Midbrain (tissue), 1 donor: ENCODE results near the gene PPP2R2C.

Experiments used
- DNase-seq: peaks from one replicate; lab custom pipeline; 2025; lab: John Stamatoyannopoulos, UW

The PPP2R2C gene

GRCh38 chr4:6302869-6303268 lies 169.5 kb downstream of the PPP2R2C start:
- no peak for DNase-seq

- no peak for DNase-seq
These were observed 170.5 kb downstream of the PPP2R2C start for GRCh38 chr4:6301732-6302442.

DNA sequence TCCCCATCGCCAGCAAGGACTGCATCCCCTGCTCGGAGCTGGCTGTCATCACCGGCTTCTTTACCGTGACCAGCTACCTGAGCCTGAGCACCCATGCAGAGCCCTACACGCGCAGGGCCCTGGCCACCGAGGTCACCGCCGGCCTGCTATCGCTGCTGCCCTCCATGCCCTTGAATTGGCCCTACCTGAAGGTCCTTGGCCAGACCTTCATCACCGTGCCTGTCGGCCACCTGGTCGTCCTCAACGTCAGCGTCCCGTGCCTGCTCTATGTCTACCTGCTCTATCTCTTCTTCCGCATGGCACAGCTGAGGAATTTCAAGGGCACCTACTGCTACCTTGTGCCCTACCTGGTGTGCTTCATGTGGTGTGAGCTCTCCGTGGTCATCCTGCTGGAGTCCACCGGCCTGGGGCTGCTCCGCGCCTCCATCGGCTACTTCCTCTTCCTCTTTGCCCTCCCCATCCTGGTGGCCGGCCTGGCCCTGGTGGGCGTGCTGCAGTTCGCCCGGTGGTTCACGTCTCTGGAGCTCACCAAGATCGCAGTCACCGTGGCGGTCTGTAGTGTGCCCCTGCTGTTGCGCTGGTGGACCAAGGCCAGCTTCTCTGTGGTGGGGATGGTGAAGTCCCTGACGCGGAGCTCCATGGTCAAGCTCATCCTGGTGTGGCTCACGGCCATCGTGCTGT lies 171.2 kb downstream of the PPP2R2C start:
- no peak for DNase-seq

- DNase-seq, result no peak
These were observed 172.1 kb downstream of the PPP2R2C start for GRCh38 chr4:6300359-6300758.

GRCh38 chr4:6299875-6300274 lies 172.5 kb downstream of the PPP2R2C start:
- no peak for DNase-seq

- no peak for DNase-seq
These were observed 173.6 kb downstream of the PPP2R2C start for GRCh38 chr4:6298852-6299251.

DNA sequence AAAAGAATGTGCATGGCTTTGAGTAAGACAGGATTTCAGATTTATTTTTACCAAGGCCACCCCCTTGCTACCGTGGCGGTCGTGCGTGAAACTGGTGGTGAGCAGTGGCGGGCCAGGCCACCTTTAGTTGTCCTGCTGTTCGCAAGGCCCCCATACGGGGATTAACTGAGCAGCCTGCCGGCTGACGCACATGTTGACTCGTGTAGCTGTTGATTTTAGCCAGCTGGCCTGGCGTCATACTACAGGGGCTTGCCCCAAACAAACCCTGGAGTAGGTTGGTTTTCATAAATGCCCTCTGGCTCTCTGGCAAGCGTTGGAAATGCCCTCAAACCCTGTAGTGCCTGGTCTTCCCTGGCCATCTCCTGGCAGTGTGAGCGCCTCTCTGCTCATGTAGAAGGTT lies 174.4 kb downstream of the PPP2R2C start:
- no peak for DNase-seq

- DNase-seq, result no peak
These were observed 175.1 kb downstream of the PPP2R2C start for GRCh38 chr4:6297266-6297815.

DNA sequence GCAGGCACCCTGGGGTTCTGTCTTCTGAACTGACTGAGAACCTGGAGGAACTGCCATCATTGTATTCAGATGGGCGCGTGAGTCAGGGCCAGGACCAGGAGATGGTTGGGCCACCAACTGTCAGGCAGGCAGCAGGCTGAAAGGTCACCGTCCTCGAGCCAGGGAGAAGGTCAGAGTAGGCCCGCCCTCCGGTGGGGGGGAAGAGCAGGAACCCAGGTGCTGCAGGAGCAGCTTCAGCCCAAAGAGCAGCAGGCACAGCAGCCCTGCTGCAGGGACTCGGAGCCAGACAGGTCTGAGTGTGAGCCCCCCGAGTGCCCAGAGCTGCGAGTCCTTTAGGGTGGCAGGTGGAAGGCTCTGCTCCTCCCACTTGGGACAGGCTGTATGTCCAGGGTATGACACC lies 176.4 kb downstream of the PPP2R2C start:
- DNase-seq, result no peak

DNA sequence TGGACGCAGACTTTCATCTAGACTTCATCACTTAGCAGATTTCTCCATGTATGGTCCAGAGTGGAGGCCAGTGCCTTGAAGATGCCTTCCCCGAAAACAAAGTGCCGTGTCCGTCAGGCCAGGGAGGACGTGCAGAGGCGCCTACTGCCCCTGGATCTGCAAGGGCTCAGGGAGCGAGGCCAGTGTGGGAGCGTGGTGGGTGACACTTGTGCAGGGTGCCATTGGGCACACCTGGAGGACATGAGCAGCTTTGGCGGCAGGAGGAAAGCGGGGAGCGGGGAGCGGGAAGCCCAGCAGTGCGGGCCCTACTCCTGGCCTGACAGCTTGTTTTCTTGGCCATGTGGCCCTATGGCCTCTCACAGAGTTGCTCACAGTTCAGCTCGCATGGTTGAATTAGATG lies 176.9 kb downstream of the PPP2R2C start:
- DNase-seq, result no peak

DNA sequence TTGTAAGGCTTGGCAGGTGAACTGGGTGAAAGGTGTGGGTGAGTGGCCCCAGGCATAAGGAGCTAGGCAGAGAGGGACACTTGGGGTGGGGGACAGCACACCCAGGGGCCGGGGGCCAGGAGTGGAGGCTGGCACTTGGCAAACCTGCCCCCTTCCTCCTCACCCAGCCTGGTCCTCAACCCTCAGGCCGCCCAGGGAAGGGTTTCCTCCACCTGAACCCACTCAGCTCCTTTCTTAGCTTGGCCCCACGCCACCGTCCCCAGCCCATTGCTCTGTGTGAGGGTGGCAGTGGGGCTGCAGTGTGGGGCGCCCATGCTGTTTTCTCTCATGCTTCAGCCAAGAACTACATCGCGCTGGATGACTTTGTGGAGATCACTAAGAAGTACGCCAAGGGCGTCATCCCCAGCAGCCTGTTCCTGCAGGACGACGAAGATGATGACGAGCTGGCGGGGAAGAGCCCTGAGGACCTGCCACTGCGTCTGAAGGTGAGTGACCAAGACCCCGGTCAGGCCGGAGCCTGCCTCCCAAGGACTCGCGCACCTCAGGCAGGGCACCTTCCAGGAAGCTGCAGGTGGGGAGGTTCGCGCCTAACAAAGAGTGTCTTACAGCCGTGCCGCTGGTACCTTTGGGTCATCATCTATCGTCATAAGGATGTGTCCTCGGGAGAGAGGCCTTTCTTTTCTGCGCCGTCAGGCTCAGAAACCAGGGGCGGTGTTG lies 177.6 kb downstream of the PPP2R2C start:
- DNase-seq, result no peak

GRCh38 chr4:6293661-6294060 lies 178.8 kb downstream of the PPP2R2C start:
- no peak for DNase-seq

DNA sequence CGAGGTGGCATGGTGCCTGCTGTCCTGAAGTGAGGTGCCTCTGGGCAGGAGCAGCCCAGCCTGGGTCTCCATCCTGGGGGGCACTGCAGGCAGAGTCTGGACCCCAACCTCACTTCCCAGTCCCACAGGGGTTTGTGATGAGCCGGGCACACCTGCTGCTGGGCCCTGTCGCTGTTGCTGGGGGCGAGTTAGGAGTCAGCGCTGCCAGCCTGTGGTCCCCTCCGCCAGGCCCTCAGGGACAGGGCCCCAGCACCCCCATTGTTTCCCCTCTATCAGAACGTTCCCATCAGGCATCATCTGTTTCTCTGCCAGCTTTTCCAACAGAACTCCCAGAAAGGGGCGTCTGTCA lies 179.3 kb downstream of the PPP2R2C start:
- DNase-seq, result no peak

- DNase-seq, result no peak
These were observed 179.9 kb downstream of the PPP2R2C start for GRCh38 chr4:6292376-6293096.

GRCh38 chr4:6291784-6292297 lies 180.6 kb downstream of the PPP2R2C start:
- DNase-seq, result no peak

GRCh38 chr4:6290769-6291547 lies 181.5 kb downstream of the PPP2R2C start:
- DNase-seq, result no peak

GRCh38 chr4:6290256-6290655 lies 182.2 kb downstream of the PPP2R2C start:
- DNase-seq, result no peak

GRCh38 chr4:6288871-6289270 lies 183.5 kb downstream of the PPP2R2C start:
- DNase-seq, result no peak

DNA sequence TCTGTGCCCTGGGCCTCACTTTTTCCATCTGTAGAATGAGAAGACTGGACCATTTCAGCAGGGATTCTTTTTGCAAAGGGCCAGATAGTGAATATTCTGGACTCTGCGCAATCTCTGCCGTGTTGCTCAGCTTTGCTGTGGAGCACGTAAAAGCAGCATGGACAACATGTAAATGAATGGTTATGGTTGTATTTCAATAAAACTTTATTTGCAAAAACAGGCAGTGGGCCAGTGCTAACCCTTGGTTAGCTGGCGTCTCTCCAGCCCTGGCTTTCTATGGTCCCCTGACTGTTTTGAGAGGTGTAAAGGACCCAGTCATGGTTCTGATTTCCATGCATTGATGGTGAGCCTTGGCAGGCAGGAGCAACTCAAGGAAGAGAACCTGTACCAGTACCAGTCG lies 184.1 kb downstream of the PPP2R2C start:
- DNase-seq, result no peak

GRCh38 chr4:6287017-6287788 lies 185.2 kb downstream of the PPP2R2C start:
- no peak for DNase-seq
